H9 (cell line): ENCODE measurements around the gene PLA2G4E. TPM values are rescaled to one million over a fixed set of nuclear protein-coding genes. Genes with fewer than 3 reads are reported as not detected.

Experiments used
- DNase-seq: peaks from one replicate; pipeline ENCODE4 v3.0.0-alpha.2; 2017
- H2AFZ ChIP-seq: one replicate; pipeline ENCODE4 v1.6.1; 2013; ENCODE audit warnings: mild to moderate bottlenecking, low read length, control low read depth, moderate library complexity
- H2AK5ac ChIP-seq: 2 replicates; pipeline ENCODE4 v1.6.1; 2013; ENCODE audit warnings: low read length, control low read depth, mixed read lengths; ENCODE audit not compliant: insufficient read length
- H2BK120ac ChIP-seq: one replicate; pipeline ENCODE4 v1.6.1; 2013; ENCODE audit warnings: low read depth, mild to moderate bottlenecking, low read length, control low read depth, inconsistent platforms; ENCODE audit not compliant: poor library complexity, severe bottlenecking
- H2BK12ac ChIP-seq: 2 replicates; pipeline ENCODE4 v1.6.1; 2013; ENCODE audit warnings: low read length, control low read depth, mixed read lengths, low read depth; ENCODE audit not compliant: insufficient read length
- H2BK15ac ChIP-seq: 2 replicates; pipeline ENCODE4 v1.6.1; 2013; ENCODE audit warnings: low read depth, low read length, control low read depth
- H2BK20ac ChIP-seq: one replicate; pipeline ENCODE4 v1.6.1; 2013; ENCODE audit warnings: low read depth, mild to moderate bottlenecking, low read length, control low read depth, inconsistent platforms; ENCODE audit not compliant: poor library complexity, severe bottlenecking
- H2BK5ac ChIP-seq: 2 replicates; pipeline ENCODE4 v1.6.1; 2013; ENCODE audit warnings: low read length, control low read depth, mixed read lengths; ENCODE audit not compliant: insufficient read length
- H3K14ac ChIP-seq: 2 replicates; pipeline ENCODE4 v1.6.1; 2013; ENCODE audit warnings: low read length, control low read depth; ENCODE audit not compliant: insufficient read depth
- H3K18ac ChIP-seq: 2 replicates; pipeline ENCODE4 v1.6.1; 2013; ENCODE audit warnings: low read depth, mild to moderate bottlenecking, mixed read lengths, low read length, control low read depth; ENCODE audit not compliant: insufficient read length
- H3K23ac ChIP-seq: 2 replicates; pipeline ENCODE4 v1.6.1; 2013; ENCODE audit warnings: low read length, control low read depth, mixed read lengths, low read depth; ENCODE audit not compliant: insufficient read length
- H3K23me2 ChIP-seq: 2 replicates; pipeline ENCODE4 v1.6.1; 2013; ENCODE audit warnings: low read depth, mild to moderate bottlenecking, mixed read lengths, low read length, control low read depth; ENCODE audit not compliant: insufficient read length, poor library complexity, severe bottlenecking
- H3K27ac ChIP-seq: 2 replicates; pipeline ENCODE4 v1.5.1; 2013; ENCODE audit warnings: low read length, control low read depth, mixed read lengths, low read depth; ENCODE audit not compliant: insufficient read length
- H3K27me3 ChIP-seq: 2 replicates; pipeline ENCODE4 v1.6.1; 2013; ENCODE audit warnings: low read length, control low read depth, inconsistent platforms; ENCODE audit not compliant: insufficient read depth
- H3K4ac ChIP-seq: 2 replicates; pipeline ENCODE4 v1.6.1; 2013; ENCODE audit warnings: low read depth, mild to moderate bottlenecking, control low read depth, inconsistent platforms, low read length, moderate library complexity
- H3K4me1 ChIP-seq: 2 replicates; pipeline ENCODE4 v1.6.1; 2013; ENCODE audit warnings: low read length, control low read depth, inconsistent platforms; ENCODE audit not compliant: insufficient read depth
- H3K4me2 ChIP-seq: 2 replicates; pipeline ENCODE4 v1.6.1; 2013; ENCODE audit warnings: low read length, control low read depth, mixed read lengths; ENCODE audit not compliant: insufficient read length, insufficient read depth
- H3K56ac ChIP-seq: 2 replicates; pipeline ENCODE4 v1.6.1; 2013; ENCODE audit warnings: low read depth, mild to moderate bottlenecking, mixed read lengths, low read length, control low read depth; ENCODE audit not compliant: insufficient read length
- H3K79me1 ChIP-seq: 2 replicates; pipeline ENCODE4 v1.6.1; 2013; ENCODE audit warnings: low read depth, mild to moderate bottlenecking, moderate library complexity, low read length, control low read depth, inconsistent platforms; ENCODE audit not compliant: insufficient read depth, poor library complexity, severe bottlenecking
- H3K79me2 ChIP-seq: 2 replicates; pipeline ENCODE4 v1.6.1; 2013; ENCODE audit warnings: low read length, control low read depth, inconsistent platforms; ENCODE audit not compliant: insufficient read depth
- H3K9ac ChIP-seq: 2 replicates; pipeline ENCODE4 v1.6.1; 2013; ENCODE audit warnings: low read length, control low read depth, mixed read lengths; ENCODE audit not compliant: insufficient read length; ENCODE audit errors: extremely low read depth
- H3K9me3 ChIP-seq: one replicate; pipeline ENCODE4 v1.6.1; 2013; ENCODE audit warnings: low read depth, low read length, inconsistent platforms; ENCODE audit not compliant: control insufficient read depth
- H3T11ph ChIP-seq: one replicate; pipeline ENCODE4 v1.6.1; 2013; ENCODE audit warnings: mild to moderate bottlenecking, low read length, control low read depth, inconsistent platforms
- H4K20me1 ChIP-seq: one replicate; pipeline ENCODE4 v1.6.1; 2013; ENCODE audit not compliant: control insufficient read depth, insufficient read length, insufficient read depth
- H4K5ac ChIP-seq: 2 replicates; pipeline ENCODE4 v1.6.1; 2013; ENCODE audit warnings: low read depth, mild to moderate bottlenecking, mixed read lengths, low read length, control low read depth; ENCODE audit not compliant: insufficient read length
- H4K8ac ChIP-seq: replicated peaks from 2 replicates; pipeline ENCODE4 v1.6.1; 2013; ENCODE audit warnings: low read length, control low read depth, mixed read lengths, low read depth; ENCODE audit not compliant: insufficient read length
- H4K91ac ChIP-seq: 2 replicates; pipeline ENCODE4 v1.6.1; 2013; ENCODE audit warnings: low read depth, mild to moderate bottlenecking, moderate library complexity, mixed read lengths, low read length, control low read depth; ENCODE audit not compliant: insufficient read length
- H3K27ac Mint-ChIP-seq, 3 experiments: 2 replicates in 2 of 3; 3 replicates in 1 of 3; pipeline ENCODE4 v1.8.0; 2020 to 2021; ENCODE audit warnings: mixed read lengths in 3 of 3, mild to moderate bottlenecking in 1 of 3, moderate library complexity in 1 of 3
- H3K27me3 Mint-ChIP-seq: 2 replicates; pipeline ENCODE4 v1.8.0; 2021; ENCODE audit warnings: low read depth, mild to moderate bottlenecking, moderate library complexity, mixed read lengths
- H3K36me3 Mint-ChIP-seq, 3 experiments: 2 replicates in 2 of 3; 3 replicates in 1 of 3; pipeline ENCODE4 v1.8.0; 2020 to 2021; ENCODE audit warnings: low read depth in 3 of 3, mixed read lengths in 3 of 3; ENCODE audit not compliant: insufficient read depth in 1 of 3
- H3K4me1 Mint-ChIP-seq, 2 experiments: 2 replicates each; pipeline ENCODE4 v1.8.0; 2020; ENCODE audit warnings: mixed read lengths in 2 of 2
- H3K4me3 Mint-ChIP-seq, 2 experiments: 2 replicates in 1 of 2; 3 replicates in 1 of 2; pipeline ENCODE4 v1.8.0; 2020 to 2021; ENCODE audit warnings: mild to moderate bottlenecking in 2 of 2, mixed read lengths in 2 of 2, moderate library complexity in 1 of 2
- H3K9me3 Mint-ChIP-seq, 2 experiments: 2 replicates in 1 of 2; 3 replicates in 1 of 2; pipeline ENCODE4 v1.8.0; 2020; ENCODE audit warnings: mild to moderate bottlenecking in 2 of 2, mixed read lengths in 2 of 2, moderate library complexity in 1 of 2
- WGBS: extraction: QIAGEN DNeasy Blood & Tissue Kit; methylation state at CpG from one replicate; pipeline ENCODE4 v1.1.7; 2013; ENCODE audit warnings: missing lambda C conversion rate, low lambda C conversion rate, mixed read lengths; ENCODE audit not compliant: insufficient read length; ENCODE audit errors: extremely low coverage; 5-methylcytosine and 5-hydroxymethylcytosine counted together
- total RNA-seq: library from RNA; stranded (reverse); gene quantifications from 2 replicates; pipeline ENCODE4 v1.2.1, GENCODE V29; 2021
- TF ChIP-seq, protein P1 (sequence below): fragments of 200-600 bp; sonication (generic); conservative IDR thresholded peaks from 3 replicates; pipeline ENCODE4 v1.8.0; 2021; ENCODE audit warnings: antibody characterized with exemption, mild to moderate bottlenecking

Gene PLA2G4E
- total RNA-seq, 1 experiment from 2014 or later = not detected

DNA sequence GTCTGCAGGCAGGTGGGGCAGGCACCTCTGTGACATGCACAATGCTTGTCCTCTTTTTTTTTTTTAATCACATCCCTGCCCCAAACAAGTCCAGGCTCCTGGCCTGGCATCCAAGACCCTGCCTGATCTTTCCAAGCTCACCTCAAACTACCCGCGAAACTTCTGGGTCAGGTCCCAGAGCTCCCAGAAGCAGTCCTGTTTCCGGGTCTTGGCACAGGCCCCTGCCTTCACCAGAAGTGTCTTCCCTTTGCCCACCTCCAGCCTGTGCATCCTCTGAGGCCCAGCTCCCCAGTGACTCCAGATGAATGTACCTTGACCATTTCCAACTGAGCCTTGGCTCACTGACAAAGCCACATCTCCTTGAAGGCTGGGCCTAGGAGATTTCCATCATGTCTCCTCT lies 23.0 kb downstream of the PLA2G4E start:
- Histone ChIP-seq H4K8ac (no peak overlapping the region), H3K27ac (no peak overlapping the region), H2BK20ac (no peak overlapping the region), H3K23ac (no peak overlapping the region), H3K9me3 (no peaks in the 10 kb centered on the region), H2BK15ac (no peak overlapping the region), H2BK120ac (no peak overlapping the region), H3K27me3 (no peaks in the 10 kb centered on the region), H2AFZ (no peak overlapping the region), H3T11ph (no peak overlapping the region), H3K56ac (no peak overlapping the region), H2BK12ac (no peak overlapping the region), H3K4me2 (no peak overlapping the region), H3K23me2 (no peaks in the 10 kb centered on the region), H3K9ac (no peak overlapping the region), H3K18ac (no peak overlapping the region), H2BK5ac (no peak overlapping the region), H4K20me1 (no peaks in the 10 kb centered on the region), H3K4ac (no peak overlapping the region), H3K79me2 (no peaks in the 10 kb centered on the region), H3K79me1 (no peaks in the 10 kb centered on the region), H3K4me1 (no peaks in the 10 kb centered on the region), H4K5ac (no peak overlapping the region), H2AK5ac (no peak overlapping the region), H3K14ac (no peak overlapping the region), H4K91ac (no peak overlapping the region)
- Mint-ChIP-seq H3K27me3 (peaks cover 6% of the 10 kb centered on the region; the same call in 1 of the 2 replicates), H3K4me1 (peaks cover 0 to 9% of the 10 kb centered on the region in 2 experiments; a peak in 2 of 4 replicates), H3K36me3 (no peaks in the 10 kb centered on the region), H3K4me3 (no peak overlapping the region), H3K9me3 (no peaks in the 10 kb centered on the region), H3K27ac (peak overlapping the region in 1 of 3 experiments; percentile 27; a peak in 2 of 7 replicates)
- no CpG with 5 or more reads among the region's 3 CpGs for WGBS
- no peak for DNase-seq
- TF ChIP-seq, protein P1, sequence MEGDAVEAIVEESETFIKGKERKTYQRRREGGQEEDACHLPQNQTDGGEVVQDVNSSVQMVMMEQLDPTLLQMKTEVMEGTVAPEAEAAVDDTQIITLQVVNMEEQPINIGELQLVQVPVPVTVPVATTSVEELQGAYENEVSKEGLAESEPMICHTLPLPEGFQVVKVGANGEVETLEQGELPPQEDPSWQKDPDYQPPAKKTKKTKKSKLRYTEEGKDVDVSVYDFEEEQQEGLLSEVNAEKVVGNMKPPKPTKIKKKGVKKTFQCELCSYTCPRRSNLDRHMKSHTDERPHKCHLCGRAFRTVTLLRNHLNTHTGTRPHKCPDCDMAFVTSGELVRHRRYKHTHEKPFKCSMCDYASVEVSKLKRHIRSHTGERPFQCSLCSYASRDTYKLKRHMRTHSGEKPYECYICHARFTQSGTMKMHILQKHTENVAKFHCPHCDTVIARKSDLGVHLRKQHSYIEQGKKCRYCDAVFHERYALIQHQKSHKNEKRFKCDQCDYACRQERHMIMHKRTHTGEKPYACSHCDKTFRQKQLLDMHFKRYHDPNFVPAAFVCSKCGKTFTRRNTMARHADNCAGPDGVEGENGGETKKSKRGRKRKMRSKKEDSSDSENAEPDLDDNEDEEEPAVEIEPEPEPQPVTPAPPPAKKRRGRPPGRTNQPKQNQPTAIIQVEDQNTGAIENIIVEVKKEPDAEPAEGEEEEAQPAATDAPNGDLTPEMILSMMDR = no peak
